GM21723 (cell line): Measurements from ENCODE around the gene CMTM2.

Experiments used
- ATAC-seq: cut with Tn5 transposase; IDR thresholded peaks from one replicate; pipeline ENCODE4 v1.9.1; 2021; ENCODE audit warnings: mild to moderate bottlenecking, moderate library complexity; ENCODE audit not compliant: unreplicated experiment

CMTM2 gene

GRCh38 chr16:66578651-66579531 lies at the start of gene CMTM2:
Gene CMTM2 (plus strand): TSS chr16:66579463. CDS start chr16:66579608, 145 bp downstream.
- ATAC-seq: no peak

DNA sequence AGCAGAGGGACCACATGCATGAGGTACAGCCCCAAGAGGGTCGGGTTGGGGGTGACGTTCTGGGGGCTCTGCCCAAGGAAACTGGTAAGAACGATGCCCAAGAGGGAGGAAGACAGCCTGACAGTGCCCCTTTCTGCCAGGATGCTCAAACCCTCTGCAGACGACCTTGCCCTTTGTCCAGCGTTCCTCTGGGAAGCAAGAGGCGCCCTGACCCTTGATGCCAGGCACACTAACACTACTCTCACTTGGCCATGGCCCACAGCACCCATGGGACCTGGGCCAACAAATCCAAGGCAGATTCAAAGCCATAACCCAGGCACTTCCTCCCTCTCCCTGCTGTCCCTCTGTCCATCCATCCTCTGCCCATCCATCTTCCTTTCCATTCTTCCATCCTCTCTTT lies 49.8 kb upstream of the CMTM2 start:
- ATAC-seq: no peak

DNA sequence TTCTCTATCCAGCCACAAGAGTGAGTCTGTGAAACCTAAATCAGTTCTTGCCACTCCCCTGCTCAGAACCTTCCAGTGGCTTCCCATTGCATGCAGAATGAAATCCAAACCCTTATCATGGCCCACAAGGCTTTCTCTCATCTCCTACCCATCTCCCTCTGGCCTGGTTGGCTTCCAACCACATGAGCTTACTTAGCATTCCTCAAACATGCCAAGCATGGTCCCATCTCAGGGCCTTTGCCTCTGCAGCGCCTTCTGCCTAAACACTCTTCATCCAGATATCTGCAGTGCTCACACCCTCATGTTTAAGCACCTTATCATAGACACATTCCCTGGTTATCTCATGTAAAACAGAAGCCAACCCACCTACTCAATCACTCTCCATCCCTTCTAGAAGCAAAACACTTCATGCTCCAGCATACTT lies 44.9 kb upstream of the CMTM2 start:
- ATAC-seq: no peak

- ATAC-seq: no peak
Observed at GRCh38 chr16:66536525-66536924, 42.7 kb upstream of the CMTM2 start.

DNA sequence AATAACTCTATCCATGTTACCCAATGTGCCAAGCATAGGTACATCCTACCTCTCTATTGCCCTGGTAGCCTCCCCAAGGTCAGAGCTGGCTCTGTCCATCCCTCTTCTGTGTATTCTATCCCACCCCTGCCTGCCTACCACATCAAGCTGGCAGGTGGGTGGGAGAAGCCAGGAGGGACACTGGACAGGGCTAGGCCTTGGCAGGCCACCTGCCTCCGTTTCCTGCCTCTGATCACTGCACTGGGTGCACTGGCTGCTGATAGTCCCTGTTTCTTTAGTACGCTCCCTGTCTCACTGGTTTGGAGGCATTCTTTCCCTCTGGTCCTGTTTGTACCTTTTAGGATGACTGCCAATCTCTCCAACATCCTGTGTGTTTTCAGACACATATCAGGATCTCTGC lies 42.0 kb upstream of the CMTM2 start:
- no peak for ATAC-seq

GRCh38 chr16:66538910-66539309 lies 40.4 kb upstream of the CMTM2 start:
- ATAC-seq: no peak

DNA sequence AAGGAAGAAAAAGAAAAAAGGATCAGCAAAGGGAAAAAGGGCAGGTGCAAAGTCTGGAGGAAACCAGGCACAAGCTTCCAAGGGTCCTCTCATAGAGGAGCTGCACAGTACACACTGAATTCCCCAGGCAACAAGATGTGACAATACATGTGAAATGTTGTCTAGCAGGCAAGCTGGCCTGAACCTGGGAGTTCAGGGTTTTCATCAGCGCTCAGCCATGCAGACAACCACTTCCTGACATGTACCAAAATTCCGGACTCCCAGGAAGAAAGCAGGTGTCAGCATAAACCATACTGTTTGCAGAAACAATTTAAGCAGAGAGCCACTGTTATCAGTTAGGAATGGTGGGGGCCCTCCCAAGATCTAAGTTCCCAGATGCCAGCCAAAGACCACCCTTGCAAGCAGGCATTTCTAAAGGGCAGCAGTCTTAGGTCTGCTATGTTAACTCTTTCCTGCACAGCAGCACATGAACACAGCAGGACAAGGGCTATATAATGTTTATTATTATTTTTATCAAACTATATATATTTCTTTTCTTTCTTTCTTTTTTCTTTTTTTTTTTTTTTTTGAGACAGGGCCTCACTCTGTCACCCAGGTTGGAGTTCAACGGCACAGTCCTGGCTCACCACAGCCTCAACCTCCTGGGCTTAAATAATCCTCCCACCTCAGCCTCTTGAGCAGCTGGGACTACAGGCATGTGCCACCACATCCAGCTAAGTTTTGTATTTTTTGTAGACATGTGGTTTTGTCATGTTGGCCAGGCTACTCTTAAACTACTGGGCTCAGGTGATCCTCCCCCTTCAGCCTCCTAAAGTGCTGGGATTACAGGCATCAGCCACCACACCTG lies 39.4 kb upstream of the CMTM2 start:
- peak; percentile 85 for ATAC-seq

- ATAC-seq: no peak
Observed at GRCh38 chr16:66541388-66542355, 37.6 kb upstream of the CMTM2 start.

GRCh38 chr16:66542396-66542795 lies 36.9 kb upstream of the CMTM2 start:
- no peak for ATAC-seq

DNA sequence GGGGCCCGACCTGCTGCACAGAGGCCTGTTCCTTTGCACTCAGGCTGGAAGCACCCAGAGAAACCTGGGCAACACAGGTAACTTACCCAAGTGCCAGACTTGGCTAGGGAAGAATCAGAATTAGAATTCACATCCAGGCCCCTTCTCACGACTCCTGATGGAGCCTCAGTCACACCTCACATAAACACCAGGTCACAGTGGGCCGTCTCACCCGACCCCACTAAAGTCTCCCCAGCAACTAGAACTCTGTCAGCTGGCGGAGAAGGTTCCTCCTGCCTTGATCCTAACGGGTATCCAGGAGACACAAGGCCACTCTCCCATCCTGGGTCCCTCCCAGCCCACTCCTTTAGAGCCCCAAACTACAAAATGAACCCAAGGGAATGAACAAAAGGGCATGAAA lies 35.7 kb upstream of the CMTM2 start:
- no peak for ATAC-seq

GRCh38 chr16:66544016-66544757 lies 35.1 kb upstream of the CMTM2 start:
- no peak for ATAC-seq

GRCh38 chr16:66547101-66547989 lies 31.9 kb upstream of the CMTM2 start:
- ATAC-seq: no peak

- no peak for ATAC-seq
Observed at GRCh38 chr16:66548068-66548467, 31.2 kb upstream of the CMTM2 start.

- ATAC-seq: no peak
Observed at GRCh38 chr16:66548868-66549267, 30.4 kb upstream of the CMTM2 start.

GRCh38 chr16:66549284-66550131 lies 29.8 kb upstream of the CMTM2 start, which contains the start of gene TK2:
Gene TK2 (minus strand): TSS chr16:66550122. CDS start chr16:66550061, 61 bp downstream.
- no peak for ATAC-seq

GRCh38 chr16:66551348-66551759 lies 27.9 kb upstream of the CMTM2 start:
- no peak for ATAC-seq

GRCh38 chr16:66551788-66552285 lies 27.4 kb upstream of the CMTM2 start:
- peak; percentile 18 for ATAC-seq
